Adrenal gland (tissue), 5 donors: ENCODE measurements around the gene DNTT.

ENCODE experiments used
- CTCF ChIP-seq, 6 experiments: fragments of 450-650 bp in 4 of 6; fragments of 200-600 bp in 2 of 6; sonication (generic) in 1 of 6; IDR thresholded peaks; 1 replicate in 5 of 6; 2 replicates in 1 of 6; pipeline versions ENCODE4 v1.5.1 to v1.8.0; 2016 to 2021; ENCODE audit warnings: antibody characterized with exemption in 6 of 6, mild to moderate bottlenecking in 2 of 6, moderate library complexity in 1 of 6
- POLR2A ChIP-seq, 2 donors: fragments of 450-650 bp; IDR thresholded peaks; one replicate each; pipeline ENCODE4 v1.6.1; 2017; ENCODE audit warnings: antibody characterized with exemption in 2 of 2, mild to moderate bottlenecking in 2 of 2, moderate library complexity in 1 of 2
- donor health status: DM: no; HTN: no; CAD: no.

GRCh38 chr10:96268341-96268909 lies 35.8 kb upstream of the DNTT start:
- no peak for TF ChIP-seq CTCF (IDR thresholded peaks at IDR 0.05)
- TF ChIP-seq POLR2A (IDR thresholded peaks at IDR 0.05), result no peak
